Measurements from ENCODE around the gene TAF1D.

The TAF1D gene

GRCh38 chr11:93719310-93719709 lies 22.0 kb downstream of the TAF1D start:
- DNase-seq (ENCODE audit: low read depth): no peak

GRCh38 chr11:93718057-93718563 lies 23.2 kb downstream of the TAF1D start:
- no peak for DNase-seq (ENCODE audit: low read depth)

GRCh38 chr11:93717501-93717900 lies 23.8 kb downstream of the TAF1D start:
- no peak for DNase-seq (ENCODE audit: low read depth)

GRCh38 chr11:93715797-93716396 lies 25.4 kb downstream of the TAF1D start:
- DNase-seq (ENCODE audit: low read depth): no peak

- no peak for DNase-seq (ENCODE audit: low read depth)
These were observed 28.6 kb downstream of the TAF1D start for GRCh38 chr11:93712678-93713077.

- no peak for DNase-seq (ENCODE audit: low read depth)
These were observed 31.1 kb downstream of the TAF1D start for GRCh38 chr11:93710239-93710638.

- no peak for DNase-seq (ENCODE audit: low read depth)
These were observed 37.1 kb downstream of the TAF1D start for GRCh38 chr11:93704237-93704636.

- DNase-seq (ENCODE audit: low read depth): no peak
These were observed 40.5 kb downstream of the TAF1D start for GRCh38 chr11:93700830-93701229.

GRCh38 chr11:93697611-93698010 lies 43.7 kb downstream of the TAF1D start:
- no peak for DNase-seq (ENCODE audit: low read depth)

GRCh38 chr11:93694557-93694956 lies 46.7 kb downstream of the TAF1D start:
- no peak for DNase-seq (ENCODE audit: low read depth)

- no peak for DNase-seq (ENCODE audit: low read depth)
These were observed 47.2 kb downstream of the TAF1D start for GRCh38 chr11:93694109-93694508.

GRCh38 chr11:93689240-93689639 lies 52.1 kb downstream of the TAF1D start:
- DNase-seq (ENCODE audit: low read depth): no peak

GRCh38 chr11:93686812-93687211 lies 54.5 kb downstream of the TAF1D start:
- DNase-seq (ENCODE audit: low read depth): no peak

- DNase-seq (ENCODE audit: low read depth): no peak
These were observed 55.1 kb downstream of the TAF1D start for GRCh38 chr11:93686226-93686625.
